ENCODE results near the gene CACNG8. TPM values are rescaled to one million over a fixed set of nuclear protein-coding genes. Genes with fewer than 3 reads are reported as not detected.

The CACNG8 gene
- total and polyA plus RNA-seq, 8 donors: under 0.01 to 0.45 (median 0.01) TPM; not detected in 4

DNA sequence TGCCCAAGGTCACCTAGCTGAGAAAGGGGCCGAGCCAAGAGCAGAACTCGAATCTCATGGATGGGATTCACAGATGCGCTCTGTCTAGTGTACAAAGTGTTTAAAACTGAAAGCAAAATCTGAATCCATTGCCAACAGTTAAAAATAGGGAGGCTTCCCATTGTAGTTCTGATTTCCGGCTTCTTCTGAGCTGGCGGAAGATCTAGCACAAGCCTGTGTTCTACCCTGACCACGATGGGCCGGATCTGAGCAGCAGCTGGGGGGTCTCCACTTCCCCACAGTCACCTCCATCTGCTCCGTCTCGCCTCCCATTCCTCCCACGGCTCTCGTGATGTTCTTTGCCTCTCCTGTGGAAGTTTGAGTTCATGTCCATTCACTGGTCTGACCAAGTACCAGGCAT lies 2.4 kb downstream of the CACNG8 start:
- Histone ChIP-seq H3K27ac (no peak overlapping the region), H3K4me3 (no peak overlapping the region), H3K36me3 (no peaks in the 10 kb centered on the region), H3K27me3 (peaks cover 20 to 94% (median 47%) of the 10 kb centered on the region in 3 donors), H3K4me1 (peaks cover 0 to 9% (median 3%) of the 10 kb centered on the region in 4 donors), H3K9me3 (peaks cover 0 to 4% (median 0%) of the 10 kb centered on the region in 4 donors)
- TF ChIP-seq POLR2AphosphoS5 (IDR thresholded peaks at IDR 0.05): no peak
- no peak for TF ChIP-seq EP300 (IDR thresholded peaks at IDR 0.05)
- no peak for TF ChIP-seq POLR2A (IDR thresholded peaks at IDR 0.05)
- TF ChIP-seq CTCF (IDR thresholded peaks at IDR 0.05): no peak
- DNase-seq: no peak
- WGBS, 5 donors: 55 to 72% (median 65%) methylated on average over 11 of the region's 11 CpGs
- intact Hi-C loops (cut with DNase I; ENCODE audit: low total_unique reads): no loop called here

DNA sequence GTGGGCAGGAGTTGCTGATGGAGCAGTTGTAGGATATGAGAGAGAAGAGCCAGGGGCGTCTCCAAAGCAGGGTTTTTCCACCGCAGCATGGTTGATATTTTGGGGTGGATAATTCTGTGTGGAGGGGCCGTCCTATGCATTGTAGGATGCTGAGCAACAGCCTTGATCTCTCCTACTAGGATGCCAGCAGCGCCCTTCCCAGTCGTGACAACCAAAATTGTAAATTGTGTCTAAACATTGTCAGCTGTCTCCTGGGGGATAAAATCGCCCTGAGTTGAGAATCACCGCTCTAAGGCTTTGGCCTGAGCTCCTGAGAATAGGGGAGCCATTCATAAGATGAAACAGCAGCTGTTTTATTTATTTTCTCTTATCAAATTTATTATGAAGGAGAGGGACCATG lies 4.2 kb downstream of the CACNG8 start:
- Histone ChIP-seq H3K36me3 (no peaks in the 10 kb centered on the region), H3K9me3 (peaks cover 0 to 4% (median 0%) of the 10 kb centered on the region in 4 donors), H3K4me3 (no peak overlapping the region), H3K27ac (no peak overlapping the region), H3K27me3 (peaks cover 10 to 85% (median 30%) of the 10 kb centered on the region in 3 donors), H3K4me1 (peaks cover 0 to 9% (median 3%) of the 10 kb centered on the region in 4 donors)
- TF ChIP-seq POLR2AphosphoS5 (IDR thresholded peaks at IDR 0.05) (no peak), CTCF (IDR thresholded peaks at IDR 0.05) (no peak), POLR2A (IDR thresholded peaks at IDR 0.05) (no peak), EP300 (IDR thresholded peaks at IDR 0.05) (no peak)
- no peak for DNase-seq
- intact Hi-C loops (cut with DNase I; ENCODE audit: low total_unique reads): no loop called here
- 53 to 75% (median 69%) methylated on average over 7 of the region's 7 CpGs for WGBS, 5 donors

DNA sequence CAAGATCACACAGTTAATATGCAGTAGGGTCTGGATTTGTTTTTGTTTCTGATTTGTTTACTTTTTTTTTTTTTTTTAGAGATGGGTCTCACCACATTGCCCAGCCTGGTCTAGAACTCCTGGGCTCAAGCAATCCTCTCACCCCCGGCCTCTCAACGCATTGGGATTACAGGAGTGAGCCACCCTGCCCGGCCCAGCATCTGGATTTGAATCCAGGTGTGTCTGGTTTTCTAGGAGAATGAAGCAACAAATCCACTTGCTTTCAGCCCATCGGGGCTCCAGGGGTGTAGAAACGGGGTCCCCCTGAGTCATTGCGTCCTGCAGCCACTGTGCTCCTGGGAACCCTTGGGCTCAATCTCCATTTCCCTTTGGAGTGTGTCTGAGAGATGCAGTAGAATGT lies 6.6 kb downstream of the CACNG8 start:
- Histone ChIP-seq H3K27me3 (peaks cover 0 to 80% (median 11%) of the 10 kb centered on the region in 3 donors), H3K27ac (no peak overlapping the region), H3K4me1 (peaks cover 0 to 6% (median 0%) of the 10 kb centered on the region in 4 donors), H3K9me3 (peaks cover 0 to 4% (median 0%) of the 10 kb centered on the region in 4 donors), H3K4me3 (no peak overlapping the region), H3K36me3 (no peaks in the 10 kb centered on the region)
- intact Hi-C loops (cut with DNase I; ENCODE audit: low total_unique reads): no loop called here
- no peak for DNase-seq
- WGBS, 5 donors: 86 to 93% (median 87%) methylated on average over 6 of the region's 6 CpGs
- TF ChIP-seq CTCF (IDR thresholded peaks at IDR 0.05) (no peak), EP300 (IDR thresholded peaks at IDR 0.05) (no peak), POLR2A (IDR thresholded peaks at IDR 0.05) (no peak), POLR2AphosphoS5 (IDR thresholded peaks at IDR 0.05) (no peak)

- H3K9me3 ChIP-seq: no peaks in the 10 kb centered on the region
- no peak for TF ChIP-seq POLR2A (IDR thresholded peaks at IDR 0.05)
- no peak for TF ChIP-seq CTCF (IDR thresholded peaks at IDR 0.05)
- no peak for TF ChIP-seq POLR2AphosphoS5 (IDR thresholded peaks at IDR 0.05)
- no peak for TF ChIP-seq EP300 (IDR thresholded peaks at IDR 0.05)
- intact Hi-C loops (cut with DNase I; ENCODE audit: low total_unique reads): no loop called here
- WGBS, 5 donors: 44 to 63% (median 53%) methylated on average over 10 of the region's 10 CpGs
- no peaks in the 10 kb centered on the region for H3K36me3 ChIP-seq
- no peak overlapping the region for H3K4me3 ChIP-seq
- DNase-seq: no peak
- H3K27me3 ChIP-seq: peaks cover 0 to 80% (median 9%) of the 10 kb centered on the region in 3 donors
- H3K27ac ChIP-seq: no peak overlapping the region
- no peaks in the 10 kb centered on the region for H3K4me1 ChIP-seq
Observed at GRCh38 chr19:53971673-53972072, 8.9 kb downstream of the CACNG8 start.

All from stomach (tissue), 9 donors.